Endothelial cell of umbilical vein (primary cell): Measurements from ENCODE around the gene MARK3. TPM values are rescaled to one million over a fixed set of nuclear protein-coding genes. Genes with fewer than 3 reads are reported as not detected.

Experiments used
- BruUV-seq: library from RNA; stranded (reverse); fragments of 400-500 nt; replicated peaks from 2 replicates; lab custom pipeline; 2021; lab: Mats Ljungman, UMichigan
- CTCF ChIA-PET: fragments of 300-600, 350-600 bp; sonication (Branson Sonifier 250); formaldehyde crosslinking; loops from one replicate; lab custom pipeline; 2021; ENCODE audit warnings: antibody characterized with exemption, inconsistent platforms; lab: Charles Lee
- POLR2A ChIA-PET: fragments of 300-600, 350-600 bp; sonication (Branson Sonifier 250); formaldehyde crosslinking; loops from one replicate; lab custom pipeline; 2021; ENCODE audit warnings: antibody characterized with exemption, inconsistent platforms; lab: Charles Lee
- DNase-seq: peaks from one replicate; pipeline ENCODE4 v3.0.0-alpha.2; 2011; ENCODE audit warnings: low read depth, low spot score
- FAIRE-seq: peaks from 2 replicates; lab custom pipeline; 2011; peaks lifted over from hg19 to GRCh38; lab: Jason Lieb, UNC
- H2AFZ ChIP-seq: 2 replicates; pipeline ENCODE4 v1.6.0; 2012; ENCODE audit warnings: low read depth, low read length, control low read depth, inconsistent platforms
- H3K27ac ChIP-seq: 2 replicates; pipeline ENCODE4 v1.5.1; 2011; ENCODE audit warnings: low read depth, mild to moderate bottlenecking, control low read depth, low read length, moderate library complexity; ENCODE audit not compliant: insufficient read depth
- H3K27me3 ChIP-seq, 2 experiments: 2 replicates each; pipeline versions ENCODE4 v1.6.0 to v1.6.1; 2011; ENCODE audit warnings: low read length in 2 of 2, mixed read lengths in 1 of 2; ENCODE audit not compliant: control insufficient read depth in 2 of 2, insufficient read depth in 2 of 2
- H3K36me3 ChIP-seq, 2 experiments: 2 replicates in 1 of 2; 3 replicates in 1 of 2; pipeline ENCODE4 v1.5.1; 2011; ENCODE audit warnings: low read length in 2 of 2, mild to moderate bottlenecking in 1 of 2, moderate library complexity in 1 of 2; ENCODE audit not compliant: control insufficient read depth in 2 of 2, insufficient read depth in 2 of 2; ENCODE audit errors: extremely low read depth in 1 of 2
- H3K4me1 ChIP-seq: 3 replicates; pipeline ENCODE4 v1.5.1; 2011; ENCODE audit warnings: mild to moderate bottlenecking, low read length; ENCODE audit not compliant: control insufficient read depth, insufficient read depth; ENCODE audit errors: extremely low read depth
- H3K4me2 ChIP-seq: 2 replicates; pipeline ENCODE4 v1.6.1; 2011; ENCODE audit warnings: low read length, control low read depth, mixed read lengths; ENCODE audit not compliant: insufficient read depth
- H3K4me3 ChIP-seq, 3 experiments: fragments of 200-600 bp in 1 of 3; sonication (generic), shearing (Covaris generic) in 1 of 3; replicated peaks in 1 of 3; 2 replicates each; pipeline ENCODE4 v1.5.1; 2011 to 2016; ENCODE audit warnings: control low read depth in 3 of 3, low read length in 3 of 3, mild to moderate bottlenecking in 2 of 3, inconsistent platforms in 1 of 3, low read depth in 1 of 3, moderate library complexity in 1 of 3; ENCODE audit not compliant: insufficient read depth in 1 of 3
- H3K79me2 ChIP-seq: 2 replicates; pipeline ENCODE4 v1.6.0; 2012; ENCODE audit warnings: low read length, inconsistent platforms; ENCODE audit not compliant: control insufficient read depth, insufficient read depth
- H3K9ac ChIP-seq: replicated peaks from 2 replicates; pipeline ENCODE3; 2011; ENCODE audit warnings: low read length, control low read depth; ENCODE audit not compliant: insufficient read depth; ENCODE audit errors: extremely low read depth
- H3K9me1 ChIP-seq: replicated peaks from 3 replicates; pipeline ENCODE4 v1.6.0; 2011; ENCODE audit warnings: mild to moderate bottlenecking, low read length; ENCODE audit not compliant: control insufficient read depth, insufficient read depth; ENCODE audit errors: extremely low read depth
- H3K9me3 ChIP-seq: replicated peaks from 2 replicates; pipeline ENCODE4 v1.5.1; 2012; ENCODE audit warnings: low read length, inconsistent platforms; ENCODE audit not compliant: control insufficient read depth, insufficient read depth
- H4K20me1 ChIP-seq: replicated peaks from 2 replicates; pipeline ENCODE3; 2011; ENCODE audit warnings: mild to moderate bottlenecking, low read length; ENCODE audit not compliant: control insufficient read depth, insufficient read depth; ENCODE audit errors: extremely low read depth
- EZH2 ChIP-seq: IDR thresholded peaks from 2 replicates; pipeline ENCODE4 v1.6.1; 2012; ENCODE audit warnings: borderline replicate concordance, low read depth, mild to moderate bottlenecking, moderate library complexity, low read length, inconsistent platforms; ENCODE audit not compliant: severe bottlenecking
- FOS ChIP-seq: IDR thresholded peaks from 2 replicates; pipeline ENCODE4 v1.6.1; 2011; ENCODE audit warnings: mild to moderate bottlenecking, low read length, moderate library complexity, borderline replicate concordance; ENCODE audit not compliant: insufficient read depth
- GATA2 ChIP-seq: IDR thresholded peaks from 2 replicates; pipeline ENCODE4 v1.7.0; 2011; ENCODE audit warnings: low read depth, mild to moderate bottlenecking, moderate library complexity, mixed read lengths, low read length; ENCODE audit not compliant: insufficient read length, insufficient read depth
- JUN ChIP-seq: IDR thresholded peaks from 2 replicates; pipeline ENCODE4 v1.6.1; 2011; ENCODE audit warnings: borderline replicate concordance, low read depth; ENCODE audit not compliant: insufficient read length, insufficient read depth
- MYC ChIP-seq: IDR thresholded peaks from one replicate; pipeline ENCODE4 v1.6.1; 2011; ENCODE audit warnings: mild to moderate bottlenecking, low read depth, low read length
- POLR2A ChIP-seq: IDR thresholded peaks from 2 replicates; pipeline ENCODE4 v1.6.1; 2012; ENCODE audit warnings: low read depth, mild to moderate bottlenecking, control low read depth, low read length
- POLR2AphosphoS5 ChIP-seq: IDR thresholded peaks from 2 replicates; pipeline ENCODE4 v1.6.1; 2012; ENCODE audit warnings: low read depth, mild to moderate bottlenecking, control low read depth, low read length, moderate library complexity; ENCODE audit not compliant: insufficient read depth
- dilution Hi-C: fragments of 300-500 bp; cut with MboI; formaldehyde crosslinking; loops from one replicate; pipeline ENCODE4 v1.15.0; 2019; ENCODE audit warnings: low sequenced_read_pairs; ENCODE audit not compliant: extremely low pct_ligation_motif_present
- intact Hi-C: fragments of 100-400 bp; cut with micrococcal nuclease; formaldehyde crosslinking; loops from one replicate; pipeline ENCODE4 v1.10.0; 2022
- polyA plus RNA-seq, 4 experiments: library from polyadenylated mRNA; depleted of rRNA in 3 of 4; stranded (reverse) in 3 of 4; unstranded in 1 of 4; fragments of >200 nt; gene quantifications; 2 replicates each; pipeline versions ENCODE4 v1.2.1 to v1.2.3, GENCODE V29; 2011 to 2012; ENCODE audit warnings: missing spikeins in 1 of 4
- total RNA-seq: library from RNA; stranded (reverse); gene quantifications from 2 replicates; pipeline ENCODE4 v1.2.3, GENCODE V29; 2021
- TF ChIP-seq, protein P1 (sequence below): IDR thresholded peaks from 2 replicates; pipeline ENCODE4 v1.6.1; 2011; ENCODE audit not compliant: insufficient read depth, insufficient read length
- TF ChIP-seq, protein P2 (sequence below), 2 donors: IDR thresholded peaks; 1 replicate in 1 of 2; 2 replicates in 1 of 2; pipeline ENCODE4 v1.5.1; 2011; ENCODE audit warnings: low read length in 2 of 2, mild to moderate bottlenecking in 2 of 2, moderate library complexity in 2 of 2, control low read depth in 1 of 2, inconsistent platforms in 1 of 2, low read depth in 1 of 2; ENCODE audit not compliant: insufficient read depth in 1 of 2; ENCODE audit errors: extremely low read depth in 1 of 2

MARK3 gene
- total and polyA plus RNA-seq, 2 donors (not counting 3 experiments of a cell fraction or from before 2014, with no cell fraction given): 46.6 to 96.1 TPM

DNA sequence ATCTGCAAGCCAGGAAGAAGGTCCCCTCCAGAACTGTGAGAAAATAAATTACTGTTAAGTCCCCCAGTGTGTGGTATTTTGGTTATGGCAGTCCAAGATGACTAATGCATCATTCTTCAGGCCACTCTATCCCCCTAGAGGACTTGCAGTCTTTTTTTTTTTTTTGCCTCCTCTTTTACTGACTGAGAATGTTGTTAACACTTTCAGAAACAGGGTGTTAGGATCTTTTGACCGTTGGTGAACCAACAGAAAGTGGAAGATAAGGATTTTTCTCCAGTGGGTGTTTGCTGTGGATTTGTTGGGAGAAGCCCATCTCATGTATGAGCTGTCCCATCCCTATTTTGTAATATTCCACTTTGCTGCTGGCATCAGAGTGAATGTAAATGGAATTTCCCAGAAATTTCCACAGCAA, 37.8 kb downstream of the MARK3 start:
- no peak overlapping the region for H2AFZ ChIP-seq
- H3K79me2 ChIP-seq: peaks cover 64% of the 10 kb centered on the region
- H3K4me2 ChIP-seq: no peak overlapping the region
- DNase-seq: no peak
- POLR2A ChIA-PET: interaction anchor here (0.9 kb wide), 1 partner anchor 8 kb away, joined by 3 read pairs; no protein-coding TSS in a partner anchor
- FAIRE-seq: no peak
- no peaks in the 10 kb centered on the region for H3K4me1 ChIP-seq
- no peaks in the 10 kb centered on the region for H3K9me1 ChIP-seq
- intact Hi-C loops: no loop called here
- dilution Hi-C loops: no loop called here
- H3K27ac ChIP-seq: no peak overlapping the region
- no peaks in the 10 kb centered on the region for H3K36me3 ChIP-seq
- no peaks in the 10 kb centered on the region for H3K9me3 ChIP-seq
- H3K9ac ChIP-seq: no peak overlapping the region
- TF ChIP-seq MYC (no peak), FOS (peak; percentile 9), GATA2 (no peak)
- TF ChIP-seq, protein P1, sequence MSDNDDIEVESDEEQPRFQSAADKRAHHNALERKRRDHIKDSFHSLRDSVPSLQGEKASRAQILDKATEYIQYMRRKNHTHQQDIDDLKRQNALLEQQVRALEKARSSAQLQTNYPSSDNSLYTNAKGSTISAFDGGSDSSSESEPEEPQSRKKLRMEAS: no peak
- CTCF ChIA-PET: interaction anchor here (1.7 kb wide), 1 partner anchor 32 kb away, joined by 8 read pairs; no protein-coding TSS in a partner anchor
- BruUV-seq: no TSS peak
- H4K20me1 ChIP-seq: peaks cover 6% of the 10 kb centered on the region
- H3K4me3 ChIP-seq: no peak overlapping the region
- H3K27me3 ChIP-seq: no peaks in the 10 kb centered on the region

DNA sequence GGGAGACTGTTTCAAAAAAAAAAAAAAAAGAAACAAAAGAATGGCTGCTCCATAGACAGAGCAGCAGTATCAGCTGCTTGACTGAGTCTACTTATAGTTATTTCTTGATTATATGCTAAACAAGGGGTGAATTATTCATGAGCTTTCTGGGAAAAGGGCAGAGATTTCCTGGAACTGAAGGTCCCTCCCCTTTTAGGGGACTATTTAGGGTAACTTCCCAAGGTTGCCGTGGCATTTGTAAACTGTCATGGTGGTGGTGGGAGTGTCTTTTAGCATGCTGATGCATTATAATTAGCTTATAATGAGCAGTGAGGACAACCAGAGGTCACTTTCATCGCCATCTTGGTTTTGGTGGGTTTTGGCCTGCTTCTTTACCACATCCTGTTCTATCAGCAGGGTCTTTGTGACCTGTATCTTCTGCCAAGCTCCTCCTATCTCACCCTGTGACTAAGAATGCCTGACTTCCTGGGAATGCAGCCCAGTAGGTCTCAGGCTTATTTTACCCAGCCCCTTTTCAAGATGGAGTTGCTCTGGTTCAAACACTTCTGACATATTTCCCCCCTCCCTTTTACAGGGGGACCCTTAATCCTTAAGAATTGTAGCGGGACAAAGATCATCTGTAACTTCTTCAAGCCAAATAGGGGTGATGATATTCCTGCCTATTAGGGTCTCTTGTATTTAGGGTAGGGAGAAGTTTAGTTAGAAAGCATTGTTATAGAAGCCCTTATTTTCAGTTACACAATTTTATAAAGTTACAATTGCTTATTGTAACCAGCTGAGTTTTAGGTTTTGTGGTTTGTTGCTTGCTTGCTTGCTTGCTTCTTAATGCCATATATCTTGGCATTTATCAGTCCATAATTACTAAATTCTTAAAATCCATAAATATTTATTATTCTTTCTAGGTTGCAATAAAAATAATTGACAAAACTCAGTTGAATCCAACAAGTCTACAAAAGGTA, 42.5 kb downstream of the MARK3 start:
- no peaks in the 10 kb centered on the region for H3K27me3 ChIP-seq
- H3K4me2 ChIP-seq: no peak overlapping the region
- H3K9ac ChIP-seq: no peak overlapping the region
- no peaks in the 10 kb centered on the region for H3K4me1 ChIP-seq
- no peaks in the 10 kb centered on the region for H3K9me1 ChIP-seq
- no peak overlapping the region for H3K27ac ChIP-seq
- H3K4me3 ChIP-seq: no peak overlapping the region
- DNase-seq (peak; percentile 14), FAIRE-seq (no peak)
- H3K79me2 ChIP-seq: peaks cover 69% of the 10 kb centered on the region
- ChIA-PET POLR2A (interaction anchor here (0.6 to 0.7 kb wide), 3 partner anchors 9 to 95 kb away, joined by 3 to 7 read pairs (median 6); partner anchors contain the start of gene CKB), CTCF (interaction anchor here (1.4 to 3.1 kb wide), 3 partner anchors 10 to 37 kb away, joined by 3 to 18 read pairs (median 9); no protein-coding TSS in a partner anchor)
- H2AFZ ChIP-seq: no peak overlapping the region
- no peaks in the 10 kb centered on the region for H3K36me3 ChIP-seq
- BruUV-seq: no TSS peak
- no peak for TF ChIP-seq POLR2AphosphoS5
- TF ChIP-seq, protein P1: no peak
- TF ChIP-seq FOS: no peak
- TF ChIP-seq, protein P2, sequence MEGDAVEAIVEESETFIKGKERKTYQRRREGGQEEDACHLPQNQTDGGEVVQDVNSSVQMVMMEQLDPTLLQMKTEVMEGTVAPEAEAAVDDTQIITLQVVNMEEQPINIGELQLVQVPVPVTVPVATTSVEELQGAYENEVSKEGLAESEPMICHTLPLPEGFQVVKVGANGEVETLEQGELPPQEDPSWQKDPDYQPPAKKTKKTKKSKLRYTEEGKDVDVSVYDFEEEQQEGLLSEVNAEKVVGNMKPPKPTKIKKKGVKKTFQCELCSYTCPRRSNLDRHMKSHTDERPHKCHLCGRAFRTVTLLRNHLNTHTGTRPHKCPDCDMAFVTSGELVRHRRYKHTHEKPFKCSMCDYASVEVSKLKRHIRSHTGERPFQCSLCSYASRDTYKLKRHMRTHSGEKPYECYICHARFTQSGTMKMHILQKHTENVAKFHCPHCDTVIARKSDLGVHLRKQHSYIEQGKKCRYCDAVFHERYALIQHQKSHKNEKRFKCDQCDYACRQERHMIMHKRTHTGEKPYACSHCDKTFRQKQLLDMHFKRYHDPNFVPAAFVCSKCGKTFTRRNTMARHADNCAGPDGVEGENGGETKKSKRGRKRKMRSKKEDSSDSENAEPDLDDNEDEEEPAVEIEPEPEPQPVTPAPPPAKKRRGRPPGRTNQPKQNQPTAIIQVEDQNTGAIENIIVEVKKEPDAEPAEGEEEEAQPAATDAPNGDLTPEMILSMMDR (IDR thresholded peaks at IDR 0.05; ENCODE audit: extremely low read depth in 1 of 2, insufficient read depth in 1 of 2, low read depth in 1 of 2, low read length in 2 of 2): no peak
- TF ChIP-seq GATA2: no peak
- no peak for TF ChIP-seq JUN
- TF ChIP-seq POLR2A: no peak
- no peak for TF ChIP-seq EZH2
- no peak for TF ChIP-seq MYC
- dilution Hi-C loops (no loop called here), intact Hi-C loops (no loop called here)
- no peaks in the 10 kb centered on the region for H3K9me3 ChIP-seq
- H4K20me1 ChIP-seq: peaks cover 4% of the 10 kb centered on the region
